ENCODE data around the gene SYAP1.

DNA sequence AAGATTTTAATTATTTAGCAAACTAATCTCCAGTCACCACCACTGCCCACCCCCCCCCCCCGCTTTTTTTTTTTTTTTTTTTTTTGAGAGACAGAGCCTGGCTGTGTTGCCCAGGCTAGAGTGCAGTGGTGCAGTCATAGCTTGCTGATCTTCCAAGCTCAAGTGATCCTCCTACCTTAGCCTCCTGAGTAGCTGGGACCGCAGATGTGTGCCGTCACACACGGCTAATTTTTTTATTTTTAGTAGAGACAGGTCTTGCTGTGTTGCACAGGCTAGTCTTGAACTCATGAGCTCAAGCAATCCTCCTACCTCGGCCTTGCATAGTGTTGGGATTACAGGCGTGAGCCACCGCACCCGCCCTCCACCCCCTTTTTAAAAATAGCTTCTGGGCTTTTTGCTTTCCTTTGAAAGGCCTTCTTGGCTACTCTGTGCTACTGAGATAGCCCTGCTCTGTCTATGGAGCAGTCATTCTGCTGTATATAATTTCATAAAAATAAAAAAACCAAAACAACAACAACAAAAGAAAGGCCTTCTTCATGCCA lies 85.6 kb downstream of the SYAP1 start:
- TF ChIP-seq, protein P1, sequence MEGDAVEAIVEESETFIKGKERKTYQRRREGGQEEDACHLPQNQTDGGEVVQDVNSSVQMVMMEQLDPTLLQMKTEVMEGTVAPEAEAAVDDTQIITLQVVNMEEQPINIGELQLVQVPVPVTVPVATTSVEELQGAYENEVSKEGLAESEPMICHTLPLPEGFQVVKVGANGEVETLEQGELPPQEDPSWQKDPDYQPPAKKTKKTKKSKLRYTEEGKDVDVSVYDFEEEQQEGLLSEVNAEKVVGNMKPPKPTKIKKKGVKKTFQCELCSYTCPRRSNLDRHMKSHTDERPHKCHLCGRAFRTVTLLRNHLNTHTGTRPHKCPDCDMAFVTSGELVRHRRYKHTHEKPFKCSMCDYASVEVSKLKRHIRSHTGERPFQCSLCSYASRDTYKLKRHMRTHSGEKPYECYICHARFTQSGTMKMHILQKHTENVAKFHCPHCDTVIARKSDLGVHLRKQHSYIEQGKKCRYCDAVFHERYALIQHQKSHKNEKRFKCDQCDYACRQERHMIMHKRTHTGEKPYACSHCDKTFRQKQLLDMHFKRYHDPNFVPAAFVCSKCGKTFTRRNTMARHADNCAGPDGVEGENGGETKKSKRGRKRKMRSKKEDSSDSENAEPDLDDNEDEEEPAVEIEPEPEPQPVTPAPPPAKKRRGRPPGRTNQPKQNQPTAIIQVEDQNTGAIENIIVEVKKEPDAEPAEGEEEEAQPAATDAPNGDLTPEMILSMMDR (IDR thresholded peaks at IDR 0.05; ENCODE audit: low read depth, low read length) = no peak
- no peak for TF ChIP-seq POLR2A (IDR thresholded peaks at IDR 0.05; ENCODE audit: extremely low read depth, insufficient read length)

Measured in NB4 (cell line).